Cerebellar cortex (tissue), 1 donor: ENCODE data around the gene CPED1.
"Not testable (repeated sequence)": the region's sequence is repeated elsewhere in the genome, so short reads cannot be mapped to it uniquely, and the experiment has no call there.

Source experiments
- DNase-seq: peaks from one replicate; pipeline ENCODE4 v3.0.0-alpha.2; 2015; ENCODE audit warnings: low spot score

Gene CPED1

DNA sequence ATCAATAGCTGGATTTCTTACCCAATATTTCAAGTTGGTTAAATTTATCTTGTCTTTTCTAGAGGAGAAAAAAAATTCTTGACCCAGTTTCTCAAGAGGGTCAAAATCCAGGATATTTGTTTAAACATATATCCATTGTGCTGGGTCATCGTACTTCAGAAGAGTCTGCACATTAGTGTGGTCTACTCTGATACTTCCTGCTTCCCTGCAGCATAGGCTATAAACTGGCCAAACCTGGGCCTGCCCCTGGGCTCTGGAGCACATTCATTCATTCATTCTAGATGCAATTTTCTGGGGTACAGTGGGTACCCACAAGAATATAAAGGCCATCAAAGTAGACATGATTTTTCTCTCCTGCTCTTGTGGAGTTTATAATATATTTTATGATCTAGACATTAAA lies 198.2 kb downstream of the CPED1 start:
- DNase-seq: no peak

- DNase-seq: no peak
Observed at GRCh38 chr7:121187222-121187621, 198.7 kb downstream of the CPED1 start.

GRCh38 chr7:121187676-121188075 lies 199.2 kb downstream of the CPED1 start:
- no peak for DNase-seq

- DNase-seq: no peak
Observed at GRCh38 chr7:121192834-121193233, 204.3 kb downstream of the CPED1 start.

- DNase-seq: no peak
Observed at GRCh38 chr7:121195010-121195409, 206.5 kb downstream of the CPED1 start.

- DNase-seq: no peak
Observed at GRCh38 chr7:121195874-121196273, 207.4 kb downstream of the CPED1 start.

- DNase-seq: no peak
Observed at GRCh38 chr7:121196286-121196685, 207.8 kb downstream of the CPED1 start.

GRCh38 chr7:121197455-121197854 lies 208.9 kb downstream of the CPED1 start:
- DNase-seq: no peak

DNA sequence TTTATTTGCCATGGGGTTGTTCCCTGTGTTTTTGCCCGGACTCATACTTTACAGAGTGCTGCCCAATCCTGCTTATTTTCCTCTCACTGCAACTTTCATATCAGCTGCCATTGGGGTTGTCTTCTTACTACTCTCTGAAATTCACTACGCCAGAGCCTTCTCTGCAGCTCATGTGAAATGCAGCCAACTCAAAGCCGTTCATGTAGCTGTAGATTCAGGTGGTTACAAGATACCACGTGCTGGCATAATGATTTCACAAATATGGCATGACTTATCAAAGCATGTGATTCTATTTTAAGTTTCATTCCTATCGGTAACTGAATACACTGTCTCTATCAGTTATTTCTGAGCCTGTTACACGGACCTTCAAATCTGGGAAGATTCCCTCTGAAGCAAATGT lies 210.0 kb downstream of the CPED1 start:
- no peak for DNase-seq

- DNase-seq: no peak
Observed at GRCh38 chr7:121202125-121202524, 213.6 kb downstream of the CPED1 start.

GRCh38 chr7:121202834-121203233 lies 214.3 kb downstream of the CPED1 start:
- no peak for DNase-seq

- DNase-seq: no peak
Observed at GRCh38 chr7:121204537-121204936, 216.0 kb downstream of the CPED1 start.

GRCh38 chr7:121205777-121206176 lies 217.3 kb downstream of the CPED1 start:
- DNase-seq: no peak

GRCh38 chr7:121211253-121211652 lies 222.7 kb downstream of the CPED1 start:
- DNase-seq: no peak

- DNase-seq: no peak
Observed at GRCh38 chr7:121212036-121212435, 223.5 kb downstream of the CPED1 start.

GRCh38 chr7:121214657-121215056 lies 226.1 kb downstream of the CPED1 start:
- no peak for DNase-seq

DNA sequence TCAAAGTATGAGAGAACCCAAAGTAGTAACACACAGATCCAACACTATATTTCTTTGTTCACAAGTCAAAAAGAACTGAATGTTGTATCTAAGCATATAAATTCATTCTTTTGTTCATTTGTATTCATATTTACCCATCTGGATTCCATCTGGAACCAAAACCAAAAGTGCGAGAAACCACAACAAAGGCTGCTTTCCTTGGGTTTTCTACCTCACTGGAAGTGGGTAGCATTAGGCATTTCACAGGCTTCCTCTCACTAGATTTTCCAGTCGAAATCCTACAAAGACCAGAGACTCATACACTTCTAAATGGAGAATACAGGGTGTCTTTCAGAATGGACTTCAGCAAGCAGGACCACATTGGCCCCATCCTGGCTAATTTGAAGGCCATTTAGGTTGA lies 230.5 kb downstream of the CPED1 start:
- no peak for DNase-seq

DNA sequence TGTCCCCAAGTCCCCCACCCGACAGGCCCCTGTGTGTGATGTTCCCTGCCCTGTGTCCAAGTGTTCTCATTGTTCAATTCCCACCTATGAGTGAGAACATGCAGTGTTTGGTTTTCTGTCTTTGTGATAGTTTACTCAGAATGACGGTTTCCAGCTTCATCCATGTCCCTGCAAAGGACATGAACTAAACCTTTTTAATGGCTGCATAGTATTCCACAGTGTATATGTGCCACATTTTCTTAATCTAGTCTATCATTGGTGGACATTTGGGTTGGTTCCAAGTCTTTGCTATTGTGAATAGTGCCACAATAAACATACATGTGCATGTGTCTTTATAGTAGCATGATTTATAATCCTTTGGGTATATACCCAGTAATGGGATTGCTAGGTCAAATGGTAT lies 232.6 kb downstream of the CPED1 start:
- DNase-seq: not testable (repeated sequence)

- DNase-seq: no peak
Observed at GRCh38 chr7:121228779-121229178, 240.3 kb downstream of the CPED1 start.

DNA sequence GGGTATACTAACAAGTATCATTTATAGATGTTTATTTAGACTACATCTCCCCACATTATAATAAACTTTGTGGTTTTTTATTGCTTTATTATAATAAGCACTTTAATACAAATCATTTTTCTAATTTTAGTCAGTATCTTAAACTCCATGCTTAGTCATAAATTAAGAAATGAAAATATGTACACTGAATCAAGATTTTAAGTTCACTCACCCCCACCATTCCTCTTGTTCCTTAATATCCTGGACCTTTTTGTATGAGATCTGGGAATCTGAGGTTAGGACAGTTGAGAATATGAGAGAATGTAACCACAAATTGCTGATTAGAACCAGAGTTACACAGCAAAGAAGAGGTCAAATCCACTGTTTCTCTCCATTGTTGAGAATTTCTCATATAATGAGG lies 246.7 kb downstream of the CPED1 start:
- no peak for DNase-seq

DNA sequence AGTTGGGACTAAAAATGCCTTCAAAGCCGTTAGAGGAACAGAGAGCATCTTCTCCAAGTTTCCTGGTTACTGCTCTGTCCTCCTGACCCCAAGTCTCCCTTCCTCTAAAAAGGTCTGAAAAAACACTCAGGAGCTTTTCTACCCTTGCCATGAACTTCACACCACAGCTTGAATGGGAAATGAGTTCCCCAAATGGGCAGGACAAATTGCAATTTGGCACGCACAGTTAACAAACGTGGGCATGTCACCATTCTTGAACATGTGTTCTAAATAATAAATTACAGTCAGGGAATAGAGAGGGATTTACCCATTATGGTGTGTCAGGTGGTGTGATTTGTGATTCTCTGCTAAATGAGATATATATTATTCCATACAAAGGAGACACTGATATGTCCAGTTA lies 249.1 kb downstream of the CPED1 start:
- no peak for DNase-seq

- DNase-seq: peak; percentile 49
Observed at GRCh38 chr7:121244120-121244870, 255.8 kb downstream of the CPED1 start.

DNA sequence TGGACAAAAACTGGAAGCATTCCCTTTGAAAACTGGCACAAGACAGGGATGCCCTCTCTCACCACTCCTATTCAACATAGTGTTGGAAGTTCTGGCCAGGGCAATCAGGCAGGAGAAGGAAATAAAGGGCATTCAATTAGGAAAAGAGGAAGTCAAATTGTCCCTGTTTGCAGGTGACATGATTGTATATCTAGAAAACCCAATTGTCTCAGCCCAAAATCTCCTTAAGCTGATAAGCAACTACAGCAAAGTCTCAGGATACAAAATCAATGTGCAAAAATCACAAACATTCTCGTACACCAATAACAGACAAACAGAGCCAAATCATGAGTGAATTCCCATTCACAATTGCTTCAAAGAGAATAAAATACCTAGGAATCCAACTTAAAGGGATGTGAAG lies 262.9 kb downstream of the CPED1 start:
- not testable (repeated sequence) for DNase-seq

DNA sequence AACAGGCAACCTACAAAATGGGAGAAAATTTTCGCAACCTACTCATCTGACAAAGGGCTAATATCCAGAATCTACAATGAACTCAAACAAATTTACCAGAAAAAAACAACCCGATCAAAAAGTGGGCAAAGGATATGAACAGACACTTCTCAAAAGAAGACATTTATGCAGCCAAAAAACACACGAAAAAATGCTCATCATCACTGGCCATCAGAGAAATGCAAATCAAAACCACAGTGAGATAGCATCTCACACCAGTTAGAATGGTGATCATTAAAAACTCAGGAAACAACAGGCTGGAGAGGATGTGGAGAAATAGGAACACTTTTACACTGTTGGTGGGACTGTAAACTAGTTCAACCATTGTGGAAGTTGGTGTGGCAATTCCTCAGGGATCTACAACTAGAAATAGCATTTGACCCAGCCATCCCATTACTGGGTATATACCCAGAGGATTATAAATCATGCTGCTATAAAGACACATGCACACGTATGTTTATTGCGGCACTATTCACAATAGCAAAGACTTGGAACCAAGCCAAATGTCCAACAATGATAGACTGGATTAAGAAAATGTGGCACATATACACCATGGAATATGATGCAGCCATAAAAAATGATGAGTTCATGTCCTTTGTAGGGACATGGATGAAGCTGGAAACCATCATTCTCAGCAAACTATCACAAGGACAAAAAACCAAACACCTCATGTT lies 264.2 kb downstream of the CPED1 start:
- not testable (repeated sequence) for DNase-seq
